HUDEP-2 (cell line): ENCODE data around the gene FREY1.

Experiments used
- DNase-seq, 76 experiments: peaks; one replicate each; lab custom pipeline; 2025; ENCODE audit not compliant: unreplicated experiment in 76 of 76; lab: John Stamatoyannopoulos, UW

The FREY1 gene

GRCh38 chr11:45897556-45897955, 9.5 kb downstream of the FREY1 start:
- DNase-seq = no peak

DNA sequence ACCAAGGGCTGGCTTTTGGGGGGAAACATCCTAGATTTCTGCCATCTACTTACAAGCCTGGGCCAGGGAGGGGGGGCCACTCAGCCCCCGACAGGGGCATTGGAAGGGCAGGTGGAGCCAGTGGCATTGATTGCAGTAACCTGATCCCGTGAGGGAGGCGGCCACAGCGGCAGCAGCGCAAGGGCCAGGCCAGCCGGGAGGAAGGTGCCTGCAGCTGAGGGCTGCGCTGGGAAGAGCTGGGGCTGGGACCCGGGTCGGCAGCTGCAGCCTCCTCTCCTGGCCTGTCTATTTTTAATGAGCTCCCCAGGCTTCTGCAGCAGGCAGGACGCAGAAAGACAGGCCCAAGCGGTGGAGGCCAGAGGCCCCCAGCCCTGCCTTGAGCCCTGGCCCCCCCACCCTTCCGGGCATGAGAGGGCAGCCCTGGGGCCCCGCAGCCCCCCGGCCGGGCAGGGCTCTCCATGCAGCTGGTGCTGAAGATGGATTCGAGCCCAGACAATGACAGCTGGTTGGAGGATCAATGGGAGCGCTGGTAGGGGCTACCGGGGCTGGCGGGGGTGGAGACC, 10.6 kb downstream of the FREY1 start:
- DNase-seq = no peak

DNA sequence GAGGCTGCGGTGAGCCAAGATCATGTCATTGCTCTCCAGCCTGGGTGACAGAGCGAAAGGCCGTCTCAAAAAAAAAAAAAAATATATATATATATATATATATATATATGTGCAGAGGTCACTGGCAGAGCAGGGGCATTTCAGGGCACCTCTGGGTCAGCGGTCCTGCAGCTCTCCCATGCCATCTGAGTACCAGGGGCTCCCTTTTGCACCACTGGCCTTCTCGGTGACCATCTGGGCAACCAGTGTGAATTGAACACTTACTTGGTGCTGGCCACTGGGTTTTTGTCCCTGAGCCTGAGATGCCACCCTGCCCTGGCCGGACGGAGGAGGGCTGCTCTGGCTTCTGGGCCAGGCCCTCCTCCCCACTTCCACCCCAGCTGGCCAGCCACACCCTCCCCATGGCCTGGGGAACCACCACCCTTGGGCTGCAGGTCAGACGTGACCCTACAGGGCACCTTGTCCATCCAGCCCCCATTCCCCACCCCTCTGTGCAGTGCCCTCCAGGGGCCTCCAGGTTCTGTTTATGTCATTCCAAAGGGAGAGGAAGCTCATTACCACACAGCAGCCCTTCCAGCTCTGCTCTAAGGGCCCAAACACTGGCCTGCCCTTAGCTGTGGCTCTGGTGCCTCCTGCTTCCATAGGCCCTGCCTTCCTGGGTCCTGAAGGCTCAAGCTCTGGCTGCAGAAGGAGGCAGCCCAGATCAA, 11.4 kb downstream of the FREY1 start:
- no peak for DNase-seq

DNA sequence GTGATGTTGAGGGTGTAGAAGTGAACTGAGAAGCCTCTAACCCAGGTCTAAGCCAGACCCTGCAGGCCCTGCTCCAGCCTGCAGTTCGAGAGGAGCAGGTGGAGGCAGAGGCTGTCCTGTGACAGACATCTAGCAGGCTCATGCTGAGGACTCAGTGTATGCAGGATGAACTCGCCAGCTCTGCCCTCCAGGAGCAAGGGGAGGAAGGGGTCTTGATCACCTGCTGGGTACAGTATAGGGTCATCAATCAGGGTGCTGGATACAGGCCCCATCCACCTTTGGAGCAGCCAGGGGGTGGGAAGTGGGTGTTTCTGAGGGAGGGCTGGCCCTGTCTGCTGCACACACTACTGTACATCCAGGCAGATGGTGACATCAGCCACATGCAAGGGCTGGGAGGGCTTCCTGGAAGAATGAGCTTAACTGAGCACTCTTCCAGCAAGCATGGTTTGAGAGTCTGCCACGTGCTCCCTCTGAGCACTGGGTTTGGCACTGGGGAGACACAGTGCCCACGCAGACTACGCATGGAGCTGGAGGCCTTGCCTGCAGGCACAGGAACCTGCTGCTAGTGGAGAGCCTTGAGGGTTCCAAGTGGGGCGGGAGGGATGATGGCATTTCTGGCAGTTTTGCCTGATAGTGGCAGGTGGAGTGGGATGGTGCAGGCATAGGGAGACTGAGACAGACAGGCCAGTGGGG, 12.4 kb downstream of the FREY1 start:
- no peak for DNase-seq

GRCh38 chr11:45892856-45893255, 14.2 kb downstream of the FREY1 start:
- DNase-seq = no peak

GRCh38 chr11:45890886-45891550, 16.1 kb downstream of the FREY1 start:
- no peak for DNase-seq

- DNase-seq = no peak
Measured at GRCh38 chr11:45889966-45890365, 17.1 kb downstream of the FREY1 start.

GRCh38 chr11:45889555-45889954, 17.5 kb downstream of the FREY1 start:
- no peak for DNase-seq

- DNase-seq = no peak
Measured at GRCh38 chr11:45887587-45887986, 19.5 kb downstream of the FREY1 start.

GRCh38 chr11:45886816-45887520, 20.1 kb downstream of the FREY1 start:
- no peak for DNase-seq

- no peak for DNase-seq
Measured at GRCh38 chr11:45885921-45886721, 20.9 kb downstream of the FREY1 start.

- peak in 39 of 76 experiments; percentile 1 to 59 (median 30) for DNase-seq
Measured at GRCh38 chr11:45885274-45885920, 21.7 kb downstream of the FREY1 start, which contains the start of gene MAPK8IP1. TSS of gene MAPK8IP1 (plus strand) at chr11:45885651. CDS start at chr11:45885821, 170 bp downstream.

DNA sequence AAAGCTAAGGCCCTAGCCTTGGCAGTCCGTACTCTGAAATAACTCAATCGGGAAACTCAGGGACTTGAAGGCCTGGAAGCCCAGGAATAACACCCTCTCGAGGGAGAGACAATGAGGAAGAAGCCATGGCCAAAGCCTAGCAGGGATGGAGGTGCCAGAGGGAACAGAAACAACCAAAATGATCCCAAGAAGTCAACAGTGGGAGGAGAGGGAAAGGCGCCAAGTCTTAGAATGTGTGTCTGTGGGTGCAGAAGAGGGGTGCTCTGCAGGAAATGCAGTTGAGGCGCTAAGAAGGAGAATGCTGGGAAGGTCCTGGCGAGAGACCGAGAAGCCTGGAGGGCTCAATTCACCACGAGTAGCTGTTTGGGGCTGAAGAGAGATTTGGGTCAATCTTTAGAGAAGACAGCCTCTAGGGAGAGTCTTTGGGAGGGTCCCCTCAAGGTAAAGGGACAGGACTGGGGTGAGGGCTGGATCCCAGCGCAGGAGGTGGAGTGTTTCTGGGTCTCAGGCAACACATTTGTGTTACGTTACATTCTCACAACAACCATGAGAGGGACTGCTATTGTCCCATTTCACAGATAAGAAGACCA, 22.4 kb downstream of the FREY1 start:
- DNase-seq = no peak

- no peak for DNase-seq
Measured at GRCh38 chr11:45881708-45882368, 25.2 kb downstream of the FREY1 start.

DNA sequence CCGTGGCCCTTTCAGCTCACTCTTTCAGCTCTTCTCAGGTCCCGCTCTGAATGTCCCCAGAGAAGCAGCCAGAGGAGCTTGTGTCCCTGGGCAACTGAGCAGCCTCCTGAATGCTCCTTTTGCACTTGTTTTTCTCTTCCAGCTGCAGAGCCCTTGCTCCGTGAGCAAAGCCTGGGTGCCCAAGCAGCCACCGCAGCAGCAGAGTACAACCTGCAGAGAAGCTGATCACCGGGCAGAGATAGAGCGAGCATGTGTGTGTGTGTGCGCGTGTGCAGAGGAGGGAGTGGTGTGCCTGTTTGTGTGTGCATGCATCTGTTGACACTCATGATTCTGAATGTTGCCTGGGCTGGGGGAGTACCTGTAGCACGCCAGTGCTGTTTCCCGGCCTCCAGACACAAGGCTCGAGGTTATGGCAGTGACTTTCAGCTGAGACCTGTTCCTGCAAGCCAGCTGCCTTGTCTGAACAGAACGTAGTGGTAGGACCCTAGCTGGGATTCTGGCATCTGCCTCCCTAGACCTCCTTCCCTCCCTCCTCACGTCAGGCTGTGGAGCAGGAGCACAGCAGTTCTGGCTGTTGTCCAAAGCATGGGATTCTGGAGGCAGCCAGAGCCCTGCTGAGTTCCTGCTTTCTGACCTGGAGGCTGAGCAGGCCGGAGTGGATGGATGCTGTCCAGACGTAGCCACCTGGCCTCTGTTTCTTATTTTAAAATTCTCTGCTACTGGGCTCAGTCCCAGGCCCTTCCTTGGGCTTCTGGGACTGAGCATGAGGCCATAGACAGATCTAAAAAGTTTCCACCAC, 26.1 kb downstream of the FREY1 start:
- DNase-seq = no peak

DNA sequence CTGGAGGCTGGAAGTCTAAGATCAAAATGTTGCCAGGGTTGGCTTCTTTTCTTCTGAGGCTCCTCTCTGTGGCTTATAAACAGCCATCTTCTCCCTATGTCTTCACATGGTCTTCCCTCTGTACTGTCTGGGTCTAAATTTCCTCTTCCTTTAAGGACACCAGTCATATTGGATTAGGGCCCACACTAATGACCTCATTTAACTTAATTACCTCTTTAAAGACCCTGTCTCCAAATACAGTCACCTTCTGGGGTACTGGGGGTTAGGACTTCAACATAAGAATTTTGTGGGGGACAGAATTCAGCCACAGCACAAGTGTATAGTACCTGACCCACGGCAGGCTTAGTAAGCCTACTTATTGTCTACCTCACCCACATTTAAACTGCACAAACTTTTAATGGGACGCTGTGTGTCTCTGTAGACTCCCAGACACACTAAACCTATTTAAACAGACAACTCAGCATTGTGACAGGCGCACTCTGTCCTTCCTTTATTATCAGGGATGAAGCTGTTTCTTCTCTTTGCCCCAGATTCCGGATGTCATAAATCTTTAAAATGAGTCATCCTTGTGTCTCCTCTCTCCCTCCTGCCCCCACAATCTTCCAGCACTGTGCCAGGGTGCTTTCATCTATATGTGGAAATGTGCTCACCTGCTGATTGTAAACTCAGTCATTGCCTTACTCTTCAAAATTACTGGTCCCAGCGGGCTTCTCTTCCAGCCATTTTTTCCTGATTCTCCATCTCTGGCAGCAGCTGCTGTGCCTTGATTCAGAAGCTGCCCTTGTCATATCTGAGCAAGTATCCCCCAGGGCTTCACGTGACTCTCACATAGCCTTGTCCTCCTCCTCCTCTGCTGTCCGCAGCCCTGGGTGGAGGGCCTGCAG, 27.0 kb downstream of the FREY1 start:
- no peak for DNase-seq

- peak in 4 of 76 experiments; percentile 7 to 30 (median 22) for DNase-seq
Measured at GRCh38 chr11:45877845-45878244, 29.2 kb downstream of the FREY1 start.
